ENCODE results near the gene BOC.

Gene BOC

DNA sequence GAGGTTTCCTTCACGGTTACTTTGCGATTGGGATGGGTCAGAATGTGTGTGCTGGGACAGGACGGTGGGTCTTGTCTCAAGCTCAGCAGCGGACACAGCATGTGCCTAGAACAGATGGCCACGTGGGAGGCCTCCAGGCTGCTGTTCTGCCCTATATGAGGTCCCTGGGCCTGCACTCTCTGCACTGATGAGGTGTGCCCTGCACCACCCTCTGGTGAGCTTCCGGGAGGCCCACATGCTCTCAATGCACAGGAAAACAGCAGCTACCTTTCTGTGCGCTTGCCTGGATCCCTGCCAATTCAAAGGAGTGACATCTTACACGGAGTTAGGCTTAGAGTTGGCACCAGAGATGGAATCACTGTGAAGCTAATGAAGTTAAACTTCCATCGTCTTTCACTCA, 59.8 kb downstream of the BOC start:
- peak; percentile 9 for DNase-seq

DNA sequence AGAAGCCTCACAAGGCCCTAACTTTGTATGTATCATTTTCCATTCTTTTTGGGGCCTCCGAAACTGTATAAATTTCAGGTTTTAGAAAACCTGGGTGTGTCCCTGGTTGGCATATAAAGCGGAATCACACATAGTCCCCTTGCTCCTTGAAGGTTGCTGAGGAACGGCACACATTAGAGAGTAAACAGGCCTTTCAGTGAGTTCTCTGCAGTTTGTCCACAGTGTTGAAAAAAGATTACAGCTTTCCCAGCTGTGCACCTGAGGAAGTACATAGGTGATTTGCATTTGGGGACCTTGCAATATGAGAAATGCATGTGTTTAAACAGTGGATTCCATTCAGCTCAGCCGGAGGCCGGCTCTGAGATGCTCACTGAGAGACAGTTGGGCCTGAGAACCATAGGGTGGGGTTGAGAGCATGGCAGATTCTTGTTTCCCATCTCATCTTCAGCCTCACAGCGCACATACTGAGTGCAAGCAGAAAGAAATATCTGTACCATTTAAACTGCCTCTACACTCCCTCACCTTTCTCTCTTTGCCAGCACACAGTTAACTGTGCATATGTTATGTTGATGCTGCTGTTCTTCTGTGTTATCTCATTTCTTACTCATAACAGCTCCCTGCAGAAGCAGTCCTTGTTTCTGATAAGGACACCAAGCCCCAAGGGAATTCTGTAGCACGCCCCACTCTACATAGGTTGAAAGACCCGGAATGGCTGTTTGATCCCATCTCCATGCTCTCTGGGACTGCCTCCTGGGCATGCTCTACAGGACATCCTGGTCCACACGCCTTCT, 60.4 kb downstream of the BOC start:
- no peak for DNase-seq

DNA sequence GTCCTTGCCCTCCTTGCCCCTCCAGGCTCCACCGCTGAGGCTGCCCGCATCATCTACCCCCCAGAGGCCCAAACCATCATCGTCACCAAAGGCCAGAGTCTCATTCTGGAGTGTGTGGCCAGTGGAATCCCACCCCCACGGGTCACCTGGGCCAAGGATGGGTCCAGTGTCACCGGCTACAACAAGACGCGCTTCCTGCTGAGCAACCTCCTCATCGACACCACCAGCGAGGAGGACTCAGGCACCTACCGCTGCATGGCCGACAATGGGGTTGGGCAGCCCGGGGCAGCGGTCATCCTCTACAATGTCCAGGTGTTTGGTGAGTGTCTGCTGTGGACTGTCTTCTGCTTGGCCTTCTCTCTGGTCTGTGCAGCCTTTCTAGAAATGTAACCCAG, 61.0 kb downstream of the BOC start:
- no peak for DNase-seq

DNA sequence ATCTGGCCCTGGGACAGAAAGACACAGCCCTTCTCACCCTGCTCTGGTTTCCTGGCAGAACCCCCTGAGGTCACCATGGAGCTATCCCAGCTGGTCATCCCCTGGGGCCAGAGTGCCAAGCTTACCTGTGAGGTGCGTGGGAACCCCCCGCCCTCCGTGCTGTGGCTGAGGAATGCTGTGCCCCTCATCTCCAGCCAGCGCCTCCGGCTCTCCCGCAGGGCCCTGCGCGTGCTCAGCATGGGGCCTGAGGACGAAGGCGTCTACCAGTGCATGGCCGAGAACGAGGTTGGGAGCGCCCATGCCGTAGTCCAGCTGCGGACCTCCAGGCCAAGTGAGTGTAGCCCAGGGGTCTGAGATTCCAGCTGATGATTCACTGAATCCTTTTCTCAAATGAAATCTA, 61.7 kb downstream of the BOC start:
- no peak for DNase-seq

DNA sequence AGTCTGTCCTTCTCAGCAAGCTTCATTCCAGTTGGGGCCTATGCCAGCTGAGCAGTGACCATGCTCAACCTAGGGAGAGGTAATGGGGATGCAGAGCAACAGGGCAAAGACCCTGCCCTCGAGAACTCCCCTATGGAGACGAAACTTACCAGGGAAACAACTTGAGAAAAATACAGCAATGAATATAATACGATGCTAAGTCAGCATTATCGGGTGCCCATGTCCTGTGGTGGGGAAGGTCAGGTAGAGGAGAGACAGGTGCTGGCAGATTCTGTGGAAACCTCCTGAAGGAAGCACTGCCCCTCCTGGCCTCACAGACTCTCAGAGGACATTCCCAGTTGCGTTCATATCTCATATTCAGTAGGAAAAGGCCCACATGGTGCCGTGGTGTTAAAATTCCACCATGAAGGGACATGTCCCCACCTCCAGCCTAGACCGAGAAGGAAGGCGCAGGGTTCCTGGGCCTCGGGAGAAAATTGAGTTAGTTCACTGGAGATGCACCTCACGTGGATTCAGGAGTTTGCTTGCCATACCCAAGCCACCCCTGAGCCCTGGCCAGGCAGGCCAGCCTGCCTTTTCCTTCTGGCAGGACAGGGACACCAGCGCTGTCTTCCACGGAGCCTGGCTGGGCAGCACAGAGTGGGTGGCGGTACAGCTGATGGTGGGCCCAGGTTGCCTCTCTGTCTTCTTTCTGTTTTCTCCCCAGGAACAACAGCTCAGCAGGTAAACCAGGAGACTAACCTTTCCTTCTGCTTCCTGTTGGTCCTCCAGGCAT, 62.4 kb downstream of the BOC start:
- no peak for DNase-seq

DNA sequence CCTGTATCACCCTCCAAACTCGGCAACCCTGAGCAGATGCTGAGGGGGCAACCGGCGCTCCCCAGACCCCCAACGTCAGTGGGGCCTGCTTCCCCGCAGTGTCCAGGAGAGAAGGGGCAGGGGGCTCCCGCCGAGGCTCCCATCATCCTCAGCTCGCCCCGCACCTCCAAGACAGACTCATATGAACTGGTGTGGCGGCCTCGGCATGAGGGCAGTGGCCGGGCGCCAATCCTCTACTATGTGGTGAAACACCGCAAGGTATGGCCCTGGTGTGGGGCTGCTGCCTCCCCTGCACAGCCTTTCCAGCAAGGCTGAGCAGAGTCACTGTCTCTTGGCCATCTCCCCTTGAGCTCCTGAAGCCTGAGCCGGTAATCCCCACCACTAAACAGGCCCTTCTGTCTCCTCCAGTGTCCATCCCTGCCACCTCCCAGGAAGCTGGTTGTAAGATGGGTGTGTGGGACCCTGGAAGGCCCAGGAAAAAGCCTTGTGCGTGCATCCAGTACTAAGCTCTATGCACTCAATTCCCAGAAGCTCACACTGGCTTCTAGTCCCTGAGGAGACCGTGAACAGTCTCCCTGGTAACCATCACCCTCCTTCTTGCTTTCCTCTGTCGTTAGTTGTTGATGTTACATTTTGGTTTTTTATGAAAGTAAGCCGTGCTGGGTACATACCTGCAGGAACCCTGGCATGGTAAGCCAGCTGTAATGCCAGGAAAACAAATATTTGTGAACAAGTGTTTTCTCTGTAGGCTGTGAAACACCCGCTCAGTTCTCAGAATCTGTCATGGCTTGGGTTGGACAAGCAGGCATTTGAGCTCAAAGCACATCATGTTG, 63.3 kb downstream of the BOC start:
- no peak for DNase-seq

DNA sequence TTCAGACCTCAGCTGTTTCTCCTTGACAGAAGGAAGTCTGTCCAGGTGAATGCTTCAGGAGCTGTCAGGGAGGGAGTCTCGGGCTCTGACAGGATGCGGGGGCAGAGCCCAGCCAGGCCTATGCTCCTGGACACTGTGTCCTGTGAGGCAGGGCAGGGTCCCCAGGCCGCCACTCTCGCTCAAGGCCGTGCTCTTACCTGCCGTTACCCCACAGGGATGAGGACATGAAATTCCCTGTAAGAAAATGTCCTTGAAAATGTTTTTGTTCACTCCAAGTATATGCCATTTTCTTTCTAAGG, 63.9 kb downstream of the BOC start:
- DNase-seq, result no peak

DNA sequence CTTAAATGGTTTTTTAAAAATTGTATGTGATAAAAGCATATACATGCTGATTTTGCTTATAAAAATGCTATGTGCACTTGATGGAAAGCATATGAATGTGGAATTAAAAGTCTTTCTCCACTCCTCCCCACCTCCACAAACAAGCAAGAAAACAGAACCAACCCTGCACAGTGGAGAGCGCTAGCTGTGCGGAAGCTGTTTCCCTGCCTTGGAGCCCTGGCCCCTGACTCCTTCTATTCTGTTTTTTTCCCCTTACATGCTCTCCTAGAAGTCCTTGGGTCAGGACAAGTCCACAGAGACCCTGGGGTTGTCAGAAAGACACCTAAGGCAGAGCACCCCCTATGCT, 64.2 kb downstream of the BOC start:
- DNase-seq, result no peak

DNA sequence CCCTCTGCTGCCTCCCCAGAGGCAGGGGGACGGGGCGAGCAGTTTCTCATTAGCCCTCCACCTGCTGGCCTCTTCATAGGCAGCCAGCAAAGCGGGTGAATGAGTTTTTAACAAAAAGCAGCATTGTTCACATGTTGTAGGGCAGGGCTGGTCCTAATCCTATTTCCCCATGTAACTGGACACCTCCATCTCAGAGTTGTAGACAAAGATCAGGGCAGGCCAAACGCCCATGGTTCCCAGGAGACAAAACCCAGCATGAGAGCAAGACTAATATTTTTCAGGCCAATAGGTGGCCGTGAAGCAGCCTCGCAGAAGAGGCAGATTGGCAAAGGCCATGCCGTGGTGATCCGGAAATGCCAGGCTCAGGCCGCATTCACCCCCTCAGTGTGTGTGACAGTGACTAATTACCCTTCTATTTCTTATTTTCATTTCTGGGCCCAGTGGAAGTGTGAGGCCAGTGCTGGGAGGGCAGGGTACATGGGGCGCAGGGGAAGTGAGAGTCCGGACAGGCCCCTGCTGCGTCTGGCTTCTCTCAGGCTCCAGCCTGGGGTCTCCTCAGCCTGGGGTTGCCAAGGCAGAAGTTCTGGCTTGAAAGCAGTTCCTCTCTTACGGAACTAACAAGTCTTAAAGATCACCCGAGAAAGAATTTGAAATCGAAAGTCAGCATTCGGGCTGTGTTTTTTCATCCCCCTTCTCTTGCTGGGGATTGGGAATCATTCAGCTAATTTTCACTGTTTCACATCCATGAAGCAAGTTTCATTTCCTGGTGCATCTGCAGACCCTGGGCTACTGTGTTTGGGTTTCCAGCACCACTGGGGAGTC, 64.8 kb downstream of the BOC start:
- no peak for DNase-seq

DNA sequence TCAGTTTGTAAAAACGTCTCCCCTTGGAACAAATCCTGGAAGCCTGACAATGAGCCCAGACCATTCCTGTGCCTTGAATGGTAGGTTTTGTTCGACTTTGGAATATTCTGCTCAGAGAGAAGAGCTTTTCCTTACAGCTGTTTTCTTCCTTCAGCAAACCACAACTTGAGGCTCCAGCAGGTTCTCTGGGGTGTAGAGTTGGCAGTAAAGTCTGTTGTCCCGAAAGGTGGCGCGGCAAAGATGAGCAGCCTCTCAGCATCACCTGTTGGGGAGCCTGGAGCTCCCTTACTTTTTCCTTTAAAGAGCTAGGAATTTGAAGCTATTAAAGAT, 65.4 kb downstream of the BOC start:
- DNase-seq, result no peak

DNA sequence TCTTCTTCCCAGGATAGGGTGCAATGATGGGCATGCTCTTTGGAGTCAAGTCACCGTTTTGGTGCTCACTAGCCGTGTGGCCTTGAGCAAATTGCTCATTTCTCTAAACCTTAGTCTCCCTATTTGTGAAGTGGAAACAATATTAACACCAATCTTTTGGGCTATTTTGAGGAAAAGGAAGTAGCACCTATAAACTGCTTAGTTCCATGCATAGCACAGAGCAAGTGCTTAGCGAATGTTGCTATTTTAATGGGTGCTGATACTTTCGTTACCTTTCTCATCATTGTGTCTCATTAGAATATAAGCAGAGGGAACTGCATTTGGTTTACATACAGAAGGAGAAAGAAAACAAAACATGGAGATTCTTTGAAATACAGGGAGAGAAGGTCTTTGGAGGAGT, 66.1 kb downstream of the BOC start:
- no peak for DNase-seq

DNA sequence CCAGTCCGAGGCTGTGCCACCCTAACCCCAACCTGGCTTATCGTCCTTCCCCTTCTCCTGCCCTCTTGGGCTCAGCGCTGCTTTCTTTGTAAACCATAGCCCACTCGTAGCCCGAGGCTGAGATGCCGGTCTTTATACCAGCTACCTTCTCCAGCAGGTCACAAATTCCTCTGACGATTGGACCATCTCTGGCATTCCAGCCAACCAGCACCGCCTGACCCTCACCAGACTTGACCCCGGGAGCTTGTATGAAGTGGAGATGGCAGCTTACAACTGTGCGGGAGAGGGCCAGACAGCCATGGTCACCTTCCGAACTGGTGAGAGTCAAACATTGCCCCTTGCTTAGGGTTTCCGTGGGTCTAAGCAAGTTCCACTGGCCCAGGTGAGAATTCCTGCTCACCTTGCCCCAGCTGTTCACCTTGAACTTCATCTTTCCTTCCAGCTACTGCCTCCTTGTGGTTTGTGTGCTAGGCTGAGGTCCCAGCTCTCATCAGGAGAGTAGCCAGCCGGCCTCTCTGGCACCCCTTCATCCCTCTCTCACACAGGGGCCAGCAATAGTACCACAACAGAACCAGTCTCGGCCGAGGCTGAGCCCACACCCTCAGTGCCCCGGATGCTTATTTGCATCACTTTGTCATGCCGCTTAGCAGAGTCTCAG, 66.7 kb downstream of the BOC start:
- no peak for DNase-seq

DNA sequence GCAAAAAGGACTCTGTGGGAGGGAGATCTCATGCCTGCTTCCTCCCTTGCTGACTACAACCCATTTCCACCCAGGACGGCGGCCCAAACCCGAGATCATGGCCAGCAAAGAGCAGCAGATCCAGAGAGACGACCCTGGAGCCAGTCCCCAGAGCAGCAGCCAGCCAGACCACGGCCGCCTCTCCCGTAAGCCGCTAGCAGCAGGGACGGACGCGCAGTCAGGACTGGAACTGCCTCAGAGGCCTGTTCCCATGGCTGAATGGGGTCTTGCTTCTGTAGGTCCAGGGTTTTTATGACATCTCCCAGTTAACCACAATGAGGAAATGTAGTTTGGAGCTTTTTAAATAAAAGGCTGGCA, 67.2 kb downstream of the BOC start:
- no peak for DNase-seq

DNA sequence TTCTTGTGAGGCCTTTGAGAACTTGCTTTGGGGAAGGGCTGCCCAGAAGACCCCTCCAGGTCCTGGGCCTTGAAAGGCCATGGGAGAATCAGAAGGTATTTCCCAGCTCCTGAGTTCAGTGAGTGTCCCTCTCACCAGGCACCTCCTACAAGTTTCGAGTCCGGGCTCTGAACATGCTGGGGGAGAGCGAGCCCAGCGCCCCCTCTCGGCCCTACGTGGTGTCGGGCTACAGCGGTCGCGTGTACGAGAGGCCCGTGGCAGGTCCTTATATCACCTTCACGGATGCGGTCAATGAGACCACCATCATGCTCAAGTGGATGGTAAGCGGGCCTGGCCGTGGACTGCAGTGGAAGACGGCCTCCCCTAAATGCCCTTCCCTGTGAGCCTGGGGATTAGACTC, 68.3 kb downstream of the BOC start:
- no peak for DNase-seq

DNA sequence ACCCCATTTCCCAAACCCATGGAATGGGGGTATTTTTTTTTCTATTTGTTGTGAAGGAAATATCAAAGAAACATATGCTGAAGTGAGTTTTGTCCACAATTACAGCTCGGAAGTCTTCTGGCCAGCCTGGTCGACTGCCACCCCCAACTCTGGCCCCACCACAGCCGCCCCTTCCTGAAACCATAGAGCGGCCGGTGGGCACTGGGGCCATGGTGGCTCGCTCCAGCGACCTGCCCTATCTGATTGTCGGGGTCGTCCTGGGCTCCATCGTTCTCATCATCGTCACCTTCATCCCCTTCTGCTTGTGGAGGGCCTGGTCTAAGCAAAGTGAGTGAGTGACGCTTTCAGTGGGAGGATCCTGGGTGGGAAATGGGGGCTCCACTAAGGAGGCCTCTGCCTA, 71.9 kb downstream of the BOC start:
- DNase-seq, result no peak

DNA sequence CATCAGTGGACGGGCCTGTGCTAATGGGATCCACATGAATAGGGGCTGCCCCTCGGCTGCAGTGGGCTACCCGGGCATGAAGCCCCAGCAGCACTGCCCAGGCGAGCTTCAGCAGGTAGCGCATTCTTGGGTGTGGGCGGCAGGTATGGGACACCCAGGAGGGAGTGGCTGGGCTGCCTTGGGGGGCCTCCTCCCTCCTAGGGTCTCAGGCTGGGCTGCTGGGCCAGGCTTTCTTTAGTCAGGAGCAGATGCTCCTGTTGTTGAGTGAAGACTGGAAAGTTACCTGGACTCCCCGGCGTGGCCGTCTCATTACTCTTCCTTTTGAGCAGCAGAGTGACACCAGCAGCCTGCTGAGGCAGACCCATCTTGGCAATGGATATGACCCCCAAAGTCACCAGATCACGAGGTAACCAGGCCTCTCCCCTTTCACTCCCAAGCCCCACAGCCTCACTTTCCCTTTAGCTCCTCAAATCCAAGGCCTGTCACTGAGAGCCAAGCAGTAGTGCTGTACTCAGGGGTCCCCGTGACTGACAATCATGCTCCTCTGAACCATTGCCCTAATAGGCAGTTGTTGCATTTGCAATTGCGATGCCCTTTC, 73.2 kb downstream of the BOC start:
- no peak for DNase-seq

DNA sequence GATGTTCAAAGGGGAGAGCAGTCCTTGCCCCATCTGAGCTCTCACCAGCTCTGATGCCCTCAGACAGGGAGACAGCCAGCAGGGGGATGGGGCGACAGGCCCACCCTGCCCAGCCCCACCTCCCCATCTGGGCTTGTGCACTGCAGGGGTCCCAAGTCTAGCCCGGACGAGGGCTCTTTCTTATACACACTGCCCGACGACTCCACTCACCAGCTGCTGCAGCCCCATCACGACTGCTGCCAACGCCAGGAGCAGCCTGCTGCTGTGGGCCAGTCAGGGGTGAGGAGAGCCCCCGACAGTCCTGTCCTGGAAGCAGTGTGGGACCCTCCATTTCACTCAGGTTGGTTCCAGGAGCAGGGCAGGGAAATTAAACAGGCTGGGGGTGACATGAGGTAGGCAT, 73.9 kb downstream of the BOC start:
- DNase-seq, result no peak

DNA sequence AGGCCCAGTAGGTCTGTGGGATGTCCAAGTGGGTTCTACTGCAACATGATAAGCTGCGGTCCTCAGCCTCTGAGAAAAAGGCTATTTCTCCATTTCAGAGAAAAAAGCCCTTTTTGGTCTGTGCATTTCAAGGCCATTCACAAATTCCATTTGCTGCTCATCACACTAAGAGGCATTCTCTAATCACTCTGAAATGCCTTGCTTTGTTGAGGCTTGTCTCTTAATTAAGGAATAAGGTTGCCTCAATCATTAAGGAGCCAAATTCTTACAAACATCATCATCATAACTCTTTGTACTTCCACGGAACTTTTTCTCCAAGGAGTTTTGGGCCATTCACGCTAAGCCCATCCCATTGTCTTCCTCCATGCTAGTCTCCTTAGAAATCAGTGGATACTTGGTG, 74.4 kb downstream of the BOC start:
- DNase-seq, result no peak

DNA sequence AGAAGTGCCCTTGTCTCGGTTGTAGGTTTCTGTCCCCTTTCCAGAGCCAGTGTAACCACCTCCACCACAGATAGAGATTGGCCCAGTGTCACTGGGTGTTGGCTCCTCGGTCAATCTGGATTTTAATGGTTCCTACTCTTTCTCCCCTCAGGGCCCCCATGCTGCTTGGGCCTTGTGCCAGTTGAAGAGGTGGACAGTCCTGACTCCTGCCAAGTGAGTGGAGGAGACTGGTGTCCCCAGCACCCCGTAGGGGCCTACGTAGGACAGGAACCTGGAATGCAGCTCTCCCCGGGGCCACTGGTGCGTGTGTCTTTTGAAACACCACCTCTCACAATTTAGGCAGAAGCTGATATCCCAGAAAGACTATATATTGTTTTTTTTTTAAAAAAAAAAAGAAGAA, 75.2 kb downstream of the BOC start:
- no peak for DNase-seq

DNA sequence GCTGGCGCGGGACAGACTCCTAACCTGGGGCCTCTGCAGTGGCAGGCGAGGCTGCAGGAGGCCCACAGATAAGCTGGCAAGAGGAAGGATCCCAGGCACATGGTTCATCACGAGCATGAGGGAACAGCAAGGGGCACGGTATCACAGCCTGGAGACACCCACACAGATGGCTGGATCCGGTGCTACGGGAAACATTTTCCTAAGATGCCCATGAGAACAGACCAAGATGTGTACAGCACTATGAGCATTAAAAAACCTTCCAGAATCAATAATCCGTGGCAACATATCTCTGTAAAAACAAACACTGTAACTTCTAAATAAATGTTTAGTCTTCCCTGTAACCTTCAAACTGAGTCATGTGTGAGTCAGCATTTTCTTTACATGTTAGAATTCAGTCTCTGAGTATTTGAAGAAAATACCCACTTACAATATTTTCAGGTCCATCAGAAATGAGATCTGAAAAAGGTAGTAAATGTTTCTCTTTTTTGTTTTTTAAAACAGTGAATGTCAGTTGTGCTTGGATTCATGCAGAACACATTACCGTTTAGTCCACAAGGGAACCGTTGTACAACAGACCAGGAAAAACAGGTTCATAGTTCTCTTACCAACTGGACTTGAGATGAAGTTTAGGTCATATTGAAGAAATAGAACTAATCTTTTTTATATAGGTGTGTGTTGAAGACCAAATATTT, 75.9 kb downstream of the BOC start:
- DNase-seq, result no peak

DNA sequence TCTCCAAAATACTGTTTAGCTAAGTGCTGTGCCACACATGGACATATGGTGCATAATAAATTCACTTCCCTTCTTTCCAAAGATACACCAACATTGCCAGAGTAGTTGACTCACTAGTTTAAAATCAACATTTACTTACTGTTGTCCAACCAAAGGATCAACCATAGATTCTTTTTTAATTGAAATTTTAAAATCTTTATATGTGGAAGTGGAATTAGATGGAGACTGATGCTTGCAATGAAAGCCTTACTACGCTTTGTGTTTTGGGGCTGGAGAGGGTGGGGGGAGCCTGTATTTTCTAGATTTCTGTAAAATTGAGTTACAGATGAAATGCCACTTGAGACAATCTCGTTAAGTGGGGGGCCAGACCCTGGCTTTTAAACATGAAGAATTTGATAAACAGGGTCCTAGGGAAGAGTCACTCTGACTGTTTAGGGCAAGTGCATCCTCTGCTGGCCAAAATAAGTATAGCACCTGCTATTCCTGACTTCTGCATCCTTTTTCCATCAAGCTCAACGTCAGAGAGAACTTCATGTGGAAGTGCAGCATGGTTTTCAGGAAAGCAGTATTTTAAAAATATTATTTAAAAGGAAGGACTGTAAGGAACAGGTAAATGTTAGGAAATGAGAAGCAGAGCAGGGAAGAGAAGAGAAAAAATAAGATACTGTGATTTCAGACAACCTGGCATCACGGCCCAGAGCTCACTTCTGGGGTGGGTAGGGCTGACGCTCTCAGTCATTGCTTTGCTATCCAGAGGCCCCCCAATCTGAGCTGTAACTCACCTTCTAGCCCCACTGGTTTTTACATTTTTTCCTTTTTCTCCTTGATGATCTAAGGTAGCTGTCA, 76.7 kb downstream of the BOC start:
- DNase-seq, result peak; percentile 37
